ENCODE measurements around the gene GLG1. TPM values are rescaled to one million over a fixed set of nuclear protein-coding genes. Genes with fewer than 3 reads are reported as not detected.

Gene GLG1
- total RNA-seq, 1 experiment from 2014 or later, result 135 TPM

- Histone ChIP-seq H2BK5ac (ENCODE audit: insufficient read length, low read length) (no peak overlapping the region), H4K91ac (ENCODE audit: insufficient read length, low read depth, low read length) (no peak overlapping the region), H3K79me1 (ENCODE audit: insufficient read depth, low read depth, low read length, poor library complexity, severe bottlenecking) (peaks cover 6% of the 10 kb centered on the region), H3K9me3 (ENCODE audit: control insufficient read depth, low read depth, low read length) (no peaks in the 10 kb centered on the region), H3K4me1 (ENCODE audit: insufficient read depth, low read length) (no peaks in the 10 kb centered on the region), H2BK20ac (ENCODE audit: low read depth, low read length, poor library complexity, severe bottlenecking) (no peak overlapping the region), H4K20me1 (ENCODE audit: control insufficient read depth, insufficient read depth, insufficient read length) (peaks cover 1% of the 10 kb centered on the region), H4K8ac (replicated peaks; ENCODE audit: insufficient read length, low read depth, low read length) (no peak overlapping the region), H3K4me2 (ENCODE audit: insufficient read depth, insufficient read length, low read length) (no peak overlapping the region), H3K27ac (ENCODE audit: insufficient read length, low read depth, low read length) (no peak overlapping the region), H3K27me3 (ENCODE audit: insufficient read depth, low read length) (no peaks in the 10 kb centered on the region), H2BK15ac (ENCODE audit: low read depth, low read length) (no peak overlapping the region), H4K5ac (ENCODE audit: insufficient read length, low read depth, low read length) (no peak overlapping the region), H3K23me2 (ENCODE audit: insufficient read length, low read depth, low read length, poor library complexity, severe bottlenecking) (no peaks in the 10 kb centered on the region), H3K56ac (ENCODE audit: insufficient read length, low read depth, low read length) (no peak overlapping the region), H3K14ac (ENCODE audit: insufficient read depth, low read length) (no peak overlapping the region), H3K18ac (ENCODE audit: insufficient read length, low read depth, low read length) (no peak overlapping the region), H2BK120ac (ENCODE audit: low read depth, low read length, poor library complexity, severe bottlenecking) (no peak overlapping the region), H2AK5ac (ENCODE audit: insufficient read length, low read length) (no peak overlapping the region), H3K4ac (ENCODE audit: low read depth, low read length) (no peak overlapping the region), H2AFZ (ENCODE audit: low read length) (no peak overlapping the region), H3K79me2 (ENCODE audit: insufficient read depth, low read length) (peaks cover 16% of the 10 kb centered on the region; the same call in 1 of the 2 replicates), H3T11ph (ENCODE audit: low read length) (no peak overlapping the region), H3K9ac (ENCODE audit: extremely low read depth, insufficient read length, low read length) (no peak overlapping the region), H3K23ac (ENCODE audit: insufficient read length, low read depth, low read length) (no peak overlapping the region), H2BK12ac (ENCODE audit: insufficient read length, low read depth, low read length) (no peak overlapping the region)
- Mint-ChIP-seq H3K27me3 (ENCODE audit: low read depth) (no peaks in the 10 kb centered on the region), H3K4me3 (no peak overlapping the region), H3K36me3 (ENCODE audit: insufficient read depth in 1 of 3, low read depth in 3 of 3) (peaks cover 8 to 19% (median 12%) of the 10 kb centered on the region in 3 experiments; a peak in 6 of 7 replicates), H3K9me3 (no peaks in the 10 kb centered on the region), H3K4me1 (peaks cover 5 to 8% of the 10 kb centered on the region in 2 experiments), H3K27ac (peak overlapping the region in 2 of 3 experiments; percentile 31 to 63; a peak in 2 of 7 replicates)
- no peak for DNase-seq
- TF ChIP-seq CTCF (conservative IDR thresholded peaks at IDR 0.05), result no peak
- no CpG with 5 or more reads among the region's 9 CpGs for WGBS (ENCODE audit: extremely low coverage, insufficient read length, low lambda C conversion rate)
Measured at GRCh38 chr16:74591876-74592650, 14.9 kb downstream of the GLG1 start.

All from H9 (cell line).